Glomerular endothelial cell (primary cell): Measurements from ENCODE around the gene ATP8B2. TPM values are rescaled to one million over a fixed set of nuclear protein-coding genes. Genes with fewer than 3 reads are reported as not detected.
"Not testable (repeated sequence)": the region's sequence is repeated elsewhere in the genome, so short reads cannot be mapped to it uniquely, and the experiment has no call there.

ENCODE experiments used
- DNase-seq: peaks from one replicate; pipeline ENCODE4 v3.0.0-alpha.2; 2011; ENCODE audit warnings: low read depth, low spot score; ENCODE audit errors: extremely low read depth
- total RNA-seq: library from RNA; depleted of rRNA; stranded (reverse); fragments of >200 nt; gene quantifications from 2 replicates; pipeline ENCODE4 v1.2.3, GENCODE V29; 2015

ATP8B2 gene
- total RNA-seq, 1 donor from 2014 or later = 75.4 TPM

DNA sequence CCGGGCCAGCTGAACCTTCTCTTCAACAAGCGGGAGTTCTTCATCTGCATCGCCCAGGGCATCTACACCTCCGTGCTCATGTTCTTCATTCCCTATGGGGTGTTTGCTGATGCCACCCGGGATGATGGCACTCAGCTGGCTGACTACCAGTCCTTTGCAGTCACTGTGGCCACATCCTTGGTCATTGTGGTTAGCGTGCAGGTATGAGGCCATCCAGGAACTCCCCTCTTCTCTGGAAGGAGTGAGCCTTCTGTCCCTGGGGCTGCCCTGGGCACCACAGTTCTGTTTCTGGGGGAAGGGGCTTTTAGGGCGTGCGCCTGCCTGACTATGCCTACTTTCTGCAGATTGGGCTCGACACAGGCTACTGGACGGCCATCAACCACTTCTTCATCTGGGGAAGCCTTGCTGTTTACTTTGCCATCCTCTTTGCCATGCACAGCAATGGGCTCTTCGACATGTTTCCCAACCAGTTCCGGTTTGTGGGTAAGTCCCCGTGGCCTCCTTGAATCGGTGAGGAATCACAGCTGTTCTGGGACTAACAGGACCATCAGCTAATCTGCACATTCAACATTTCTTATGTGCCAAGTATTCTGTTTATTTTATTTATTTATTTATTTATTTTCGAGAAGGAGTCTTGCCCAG is 21.1 kb downstream of the ATP8B2 start:
- DNase-seq = no peak

DNA sequence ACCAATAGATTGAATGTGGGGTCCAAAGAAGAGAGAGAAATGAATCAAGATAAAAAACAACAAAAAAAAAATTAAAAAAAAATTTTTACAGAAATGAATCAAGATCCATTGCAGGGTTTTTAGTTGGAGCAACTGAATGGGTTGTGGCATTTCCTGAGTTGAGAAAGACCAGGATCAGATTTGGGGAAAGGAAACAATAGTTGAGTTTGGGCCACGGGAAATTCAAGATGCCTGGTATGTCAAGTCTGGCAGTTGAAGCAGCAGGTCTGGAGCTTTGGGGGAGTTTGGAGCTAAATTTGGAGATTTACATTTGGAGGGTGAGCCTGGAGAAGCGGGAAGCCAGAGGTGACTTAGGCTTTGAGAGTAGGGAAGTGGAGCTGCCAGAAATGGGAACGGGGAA is 22.6 kb downstream of the ATP8B2 start:
- no peak for DNase-seq

DNA sequence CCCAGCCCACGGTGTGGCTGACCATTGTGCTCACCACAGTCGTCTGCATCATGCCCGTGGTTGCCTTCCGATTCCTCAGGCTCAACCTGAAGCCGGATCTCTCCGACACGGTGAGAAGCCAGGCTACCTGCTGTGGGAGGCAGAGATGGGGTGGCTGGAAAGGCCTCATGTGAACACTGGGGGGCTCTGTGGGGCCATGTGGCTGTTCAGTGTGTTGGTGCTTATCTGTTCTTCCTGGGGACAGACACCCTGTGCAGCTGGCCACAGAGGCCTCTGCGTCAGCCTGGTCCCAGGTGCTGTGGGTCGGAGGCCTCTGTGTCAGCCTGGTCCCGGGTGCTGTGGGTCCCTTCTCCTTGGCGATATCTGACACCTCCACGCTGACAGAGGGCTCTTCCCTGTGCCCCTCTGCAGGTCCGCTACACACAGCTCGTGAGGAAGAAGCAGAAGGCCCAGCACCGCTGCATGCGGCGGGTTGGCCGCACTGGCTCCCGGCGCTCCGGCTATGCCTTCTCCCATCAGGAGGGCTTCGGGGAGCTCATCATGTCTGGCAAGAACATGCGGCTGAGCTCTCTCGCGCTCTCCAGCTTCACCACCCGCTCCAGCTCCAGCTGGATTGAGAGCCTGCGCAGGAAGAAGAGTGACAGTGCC is 23.2 kb downstream of the ATP8B2 start:
- DNase-seq = no peak

DNA sequence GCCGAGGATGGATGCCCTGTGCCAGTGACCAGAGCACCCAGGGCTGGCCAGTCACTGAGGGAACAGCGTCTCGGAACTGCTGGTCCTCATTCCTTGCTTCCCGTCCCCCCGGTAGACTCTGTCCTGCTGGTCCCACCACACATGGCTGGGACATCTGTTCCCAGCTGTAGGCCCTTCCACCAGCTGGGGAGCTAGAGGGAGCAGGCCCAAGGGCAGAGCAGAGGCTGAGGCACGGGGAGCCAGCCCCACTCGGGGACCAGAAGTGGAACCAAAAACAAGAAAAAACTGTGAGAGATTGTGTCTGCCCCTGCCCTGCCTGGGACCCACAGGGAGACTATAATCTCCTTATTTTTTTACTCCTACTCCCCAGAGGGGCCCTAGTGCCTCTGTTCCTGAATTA is 23.8 kb downstream of the ATP8B2 start:
- DNase-seq = no peak

DNA sequence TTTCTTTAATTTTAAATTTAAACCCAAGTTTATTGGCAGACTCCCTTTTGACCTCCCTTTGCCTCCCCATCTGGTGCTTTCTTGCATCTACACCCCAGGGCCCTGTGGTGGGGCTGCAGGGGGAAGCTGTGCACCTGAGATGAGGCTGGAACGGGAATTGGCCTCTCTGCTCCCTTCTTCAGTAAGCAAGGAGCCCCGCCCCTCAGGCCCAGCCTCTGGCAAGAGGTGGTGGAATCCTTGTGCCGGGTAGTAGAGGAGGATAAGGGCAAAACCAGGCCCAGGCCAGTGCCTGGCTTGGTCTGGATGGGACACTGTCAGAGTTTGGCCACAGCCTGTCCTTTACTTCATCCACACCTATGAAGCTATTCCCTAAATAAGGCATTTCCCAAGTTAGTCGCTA is 25.1 kb downstream of the ATP8B2 start:
- no peak for DNase-seq

DNA sequence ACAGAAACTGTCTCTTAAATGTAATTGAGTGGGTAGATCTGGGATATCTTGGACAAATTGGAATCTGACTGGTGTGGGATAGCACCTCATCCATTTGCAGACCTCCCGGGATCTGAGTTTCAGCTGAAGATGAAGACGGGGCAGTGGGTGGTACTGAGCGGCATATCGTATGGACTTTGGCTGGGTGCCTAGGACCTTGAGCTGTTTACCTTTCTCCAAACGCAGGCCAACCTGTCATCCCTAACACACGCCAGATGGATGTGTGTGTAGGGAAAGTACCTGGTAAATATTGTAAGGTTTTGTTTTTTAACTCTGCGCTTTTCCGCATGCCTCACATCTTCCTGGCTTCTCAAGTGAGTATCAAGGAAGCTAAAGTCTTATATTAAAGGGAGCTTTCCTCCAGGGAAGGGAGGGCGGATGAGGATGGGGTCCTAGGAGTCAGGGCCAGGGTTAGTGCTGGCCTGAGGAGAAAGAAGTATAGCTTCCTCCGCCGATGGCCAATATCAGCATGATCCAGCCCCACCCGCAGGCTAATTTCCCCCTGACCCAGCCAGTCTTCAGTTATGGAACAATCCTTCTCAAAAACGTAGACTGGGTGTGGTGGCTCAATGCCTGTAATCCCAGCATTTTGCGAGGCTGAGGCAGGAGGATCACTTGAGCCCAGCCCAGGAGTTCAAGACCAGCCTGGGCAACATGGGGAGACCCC is 26.2 kb downstream of the ATP8B2 start:
- DNase-seq = no peak

DNA sequence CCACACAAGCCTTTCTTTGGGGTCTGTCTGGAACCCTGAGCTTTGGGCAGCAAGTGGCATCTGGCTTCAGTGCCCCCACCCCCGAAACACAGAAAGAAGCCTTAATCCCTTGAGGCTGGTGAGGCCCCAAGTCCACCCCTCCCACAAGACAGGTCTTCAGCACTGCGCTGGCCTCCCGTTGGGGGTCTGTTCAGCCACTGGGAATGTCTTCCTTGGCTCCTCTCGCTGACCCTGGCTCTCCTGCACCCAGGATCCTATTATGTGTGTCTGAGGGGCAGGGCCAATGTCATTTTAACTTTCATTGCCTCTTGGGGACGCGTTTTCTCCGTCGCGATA is 26.9 kb downstream of the ATP8B2 start:
- no peak for DNase-seq

DNA sequence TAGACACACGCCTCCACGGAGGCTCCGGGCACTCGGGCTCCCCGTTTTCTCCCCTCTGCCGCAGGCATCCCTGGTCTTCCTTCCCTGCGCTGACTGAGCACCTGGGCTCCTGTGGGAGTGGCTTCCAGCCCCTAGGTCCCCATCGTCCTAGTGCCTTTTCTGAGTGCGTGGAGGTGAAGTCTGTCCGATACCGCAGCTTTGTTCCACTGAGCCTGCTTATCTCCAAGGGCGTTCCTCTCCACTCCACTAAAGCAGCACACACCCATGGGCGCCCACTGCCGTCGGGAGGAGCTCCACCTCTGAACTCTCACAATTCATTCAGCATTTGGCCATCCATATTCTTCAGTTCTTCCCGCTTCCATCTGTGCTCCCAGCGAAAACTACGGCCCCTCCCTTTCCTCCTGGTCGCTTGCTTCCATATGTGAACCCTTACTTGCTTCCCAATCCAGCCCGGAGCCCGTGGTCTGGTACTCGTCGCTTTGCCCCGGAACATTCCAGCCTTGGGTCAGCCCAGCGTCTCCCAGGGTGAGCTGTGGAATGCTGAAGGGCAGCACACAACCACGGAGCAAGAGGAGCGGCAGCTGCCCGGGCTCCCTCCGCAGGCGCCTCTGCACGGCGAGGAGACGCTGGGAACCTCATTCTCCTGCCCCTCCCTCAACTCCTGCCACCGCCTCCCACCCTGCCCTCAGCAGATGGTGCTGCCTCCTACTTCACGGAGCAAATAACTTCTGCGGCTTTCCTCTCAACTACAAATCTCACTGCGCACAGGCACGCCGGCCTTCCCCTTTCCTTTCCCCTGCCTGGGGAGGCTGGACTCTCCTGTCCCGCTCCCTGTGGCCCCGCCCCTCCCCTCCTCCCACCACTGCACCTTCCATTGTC is 27.5 kb downstream of the ATP8B2 start:
- DNase-seq = no peak

DNA sequence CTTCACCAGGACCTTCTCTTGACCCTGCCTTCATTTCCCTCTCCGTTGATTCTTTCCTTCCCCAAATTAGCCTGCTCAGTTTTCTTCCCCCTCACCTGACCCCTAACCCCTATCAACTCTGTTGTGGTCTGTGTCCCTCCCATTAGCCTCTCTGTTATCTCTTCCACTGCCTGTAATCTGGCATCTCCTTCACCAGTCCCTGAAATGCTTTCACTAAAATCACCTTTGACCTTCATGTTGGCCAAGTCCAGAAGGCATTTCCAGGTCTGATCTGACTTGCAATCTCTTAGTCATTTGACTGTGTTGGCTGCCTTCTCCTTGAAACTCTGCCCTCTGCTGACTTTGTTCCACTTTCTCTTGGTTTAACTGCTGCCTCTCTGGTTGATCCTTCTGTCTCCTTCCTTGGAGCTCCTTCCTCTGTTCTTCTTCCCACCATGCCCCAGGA is 28.2 kb downstream of the ATP8B2 start:
- no peak for DNase-seq

DNA sequence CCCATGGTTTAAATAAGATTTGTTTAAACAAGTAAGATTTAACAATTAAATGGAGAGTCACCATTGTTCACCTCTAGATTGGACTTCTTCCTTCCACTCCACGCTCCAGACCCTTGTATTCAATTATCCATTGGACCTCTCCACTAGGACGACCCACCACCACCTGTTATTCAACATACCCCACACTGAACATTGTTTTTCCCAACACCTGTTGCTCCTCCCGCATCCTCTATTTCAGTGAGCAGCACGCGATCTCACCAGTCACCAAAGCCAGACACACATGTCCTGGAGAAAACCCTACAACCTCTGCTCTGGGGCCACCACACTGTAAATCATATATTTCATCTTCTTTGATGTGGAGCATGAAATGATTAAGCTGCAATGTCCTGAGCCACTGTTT is 28.6 kb downstream of the ATP8B2 start:
- DNase-seq = no peak

DNA sequence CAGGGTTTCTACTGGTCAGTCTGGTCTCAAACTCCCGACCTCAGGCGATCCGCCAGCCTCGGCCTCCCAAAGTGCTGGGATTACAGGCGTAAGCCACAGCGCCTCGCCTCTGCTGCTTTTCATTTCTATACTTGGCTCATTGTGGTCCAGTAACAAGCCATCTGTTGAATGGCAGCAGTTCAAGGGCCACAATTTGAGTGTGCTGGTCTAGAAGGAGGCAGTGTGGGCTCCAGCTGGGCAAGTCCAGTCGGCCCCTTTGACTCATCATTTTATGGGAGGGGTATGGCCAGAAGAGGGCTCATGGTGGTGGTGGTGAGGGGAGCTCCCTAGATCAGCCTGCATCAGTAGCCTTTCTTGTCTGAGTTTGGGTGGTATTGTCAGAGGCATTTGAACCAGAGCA is 33.2 kb downstream of the ATP8B2 start:
- no peak for DNase-seq

DNA sequence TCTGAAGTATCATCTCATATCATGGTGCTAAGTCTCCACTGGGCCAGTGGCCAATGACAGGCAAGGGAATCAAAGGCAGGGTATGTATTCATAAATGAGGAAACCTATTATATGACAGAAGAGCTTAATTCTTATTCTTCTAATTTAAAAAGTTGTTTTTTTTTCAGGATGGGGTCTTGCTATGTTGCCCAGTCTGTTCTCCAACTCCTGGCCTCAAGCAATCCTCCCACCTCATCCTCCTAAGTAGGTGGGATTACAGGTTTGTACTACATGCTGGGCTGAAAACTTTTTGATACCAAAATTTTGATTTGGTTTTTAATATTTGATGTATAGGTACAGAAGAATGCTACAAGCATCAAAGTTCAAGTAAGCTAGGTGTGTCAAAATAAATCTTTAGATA is 35.0 kb downstream of the ATP8B2 start:
- DNase-seq = no peak

DNA sequence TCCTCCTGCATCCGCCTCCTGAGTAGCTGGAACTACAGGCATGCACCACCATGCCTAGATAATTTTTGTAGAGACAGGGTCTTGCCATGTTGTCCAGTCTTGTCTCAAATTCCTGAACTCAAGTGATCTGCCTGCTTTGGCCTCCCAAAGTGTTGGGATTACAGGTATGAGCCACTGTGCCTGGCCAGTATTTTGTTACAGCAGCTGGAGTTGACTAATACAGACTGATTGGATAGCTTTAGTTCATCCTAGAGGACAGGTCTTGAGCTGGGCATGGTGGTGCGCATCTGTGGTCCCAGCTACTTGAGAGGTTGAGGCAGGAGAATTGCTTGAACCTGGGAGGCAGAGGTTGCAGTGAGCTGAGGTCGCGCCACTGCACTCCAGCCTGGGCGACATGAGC is 35.6 kb downstream of the ATP8B2 start:
- DNase-seq = not testable (repeated sequence)

DNA sequence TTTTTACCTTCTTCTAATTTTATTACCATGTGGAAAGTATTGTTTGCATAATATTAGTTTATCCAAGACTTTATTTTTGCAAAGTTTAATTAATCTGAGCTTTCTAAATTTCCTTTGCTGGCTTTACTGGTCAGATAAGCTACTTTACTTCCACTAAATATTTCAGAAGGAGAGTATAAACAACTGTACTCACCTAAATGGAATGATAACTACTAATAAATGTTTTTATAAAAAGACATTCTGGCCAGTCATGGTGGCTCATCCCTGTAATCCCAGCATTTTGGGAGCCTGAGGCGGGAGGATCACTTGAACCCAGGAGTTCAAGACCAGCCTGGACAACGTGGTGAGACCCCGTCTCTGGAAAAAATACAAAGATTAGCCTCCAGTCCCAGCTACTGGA is 36.0 kb downstream of the ATP8B2 start:
- no peak for DNase-seq

DNA sequence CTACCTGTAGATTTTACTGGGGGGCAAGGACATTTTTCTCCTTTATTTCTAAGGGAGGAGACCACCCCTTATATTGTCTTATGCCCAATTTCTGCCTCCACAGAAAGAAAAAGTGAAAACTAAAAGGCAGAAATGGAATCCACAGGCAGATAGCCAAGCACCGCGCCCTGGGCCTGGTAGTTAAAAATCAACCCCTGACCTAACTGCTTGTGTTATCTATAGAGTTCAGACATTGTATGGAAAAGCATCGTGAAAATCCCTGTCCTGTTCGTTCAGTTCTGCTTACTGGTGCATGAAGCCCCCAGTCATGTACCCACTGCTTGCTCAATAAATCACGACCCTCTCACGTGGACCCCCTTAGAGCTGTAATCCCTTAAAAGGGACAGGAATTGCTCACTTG is 46.1 kb downstream of the ATP8B2 start:
- no peak for DNase-seq

DNA sequence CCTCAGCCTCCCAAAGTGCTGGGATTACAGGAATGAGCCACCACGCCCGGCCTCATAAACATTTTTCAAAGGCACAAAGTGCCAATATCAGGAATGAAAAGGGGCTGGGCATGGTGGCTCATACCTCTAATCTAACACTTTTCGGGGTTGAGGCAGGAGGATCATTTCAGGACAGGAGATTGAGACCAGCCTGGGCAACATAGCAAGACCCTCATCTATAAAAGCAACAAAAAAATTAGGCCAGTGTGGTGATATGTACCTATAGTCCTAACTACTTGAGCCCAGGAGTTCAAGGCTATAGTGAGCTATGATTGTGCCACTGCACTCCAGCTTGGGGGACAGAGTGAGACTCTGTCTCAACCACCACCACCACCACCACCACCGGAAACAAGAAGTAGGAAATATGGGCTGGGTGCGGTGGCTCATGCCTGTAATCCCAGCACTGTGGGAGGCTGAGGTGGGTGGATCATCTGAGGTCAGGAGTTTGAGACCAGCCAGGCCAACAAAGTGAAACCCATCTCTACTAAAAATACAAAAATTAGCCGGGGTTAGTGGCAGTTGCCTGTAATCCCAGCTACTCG is 48.5 kb downstream of the ATP8B2 start:
- DNase-seq = not testable (repeated sequence)

DNA sequence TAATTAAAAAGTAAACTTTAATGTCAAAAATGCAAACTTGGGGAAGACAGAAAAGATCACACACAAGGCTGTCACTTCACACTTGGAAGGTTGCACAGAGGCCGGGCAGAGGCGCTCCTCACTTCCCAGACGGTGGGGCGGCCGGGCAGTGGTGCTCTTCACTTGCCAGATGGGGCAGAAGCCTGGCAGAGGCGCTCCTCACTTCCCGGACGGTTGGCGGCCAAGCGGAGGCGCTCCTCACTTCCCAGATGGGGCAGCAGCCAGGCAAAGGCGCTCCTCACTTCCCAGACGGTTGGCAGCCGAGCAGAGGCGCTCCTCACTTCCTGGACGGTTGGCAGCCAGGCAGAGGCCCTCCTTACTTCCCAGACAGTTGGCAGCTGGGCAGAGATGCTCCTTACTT is 54.0 kb downstream of the ATP8B2 start:
- no peak for DNase-seq

DNA sequence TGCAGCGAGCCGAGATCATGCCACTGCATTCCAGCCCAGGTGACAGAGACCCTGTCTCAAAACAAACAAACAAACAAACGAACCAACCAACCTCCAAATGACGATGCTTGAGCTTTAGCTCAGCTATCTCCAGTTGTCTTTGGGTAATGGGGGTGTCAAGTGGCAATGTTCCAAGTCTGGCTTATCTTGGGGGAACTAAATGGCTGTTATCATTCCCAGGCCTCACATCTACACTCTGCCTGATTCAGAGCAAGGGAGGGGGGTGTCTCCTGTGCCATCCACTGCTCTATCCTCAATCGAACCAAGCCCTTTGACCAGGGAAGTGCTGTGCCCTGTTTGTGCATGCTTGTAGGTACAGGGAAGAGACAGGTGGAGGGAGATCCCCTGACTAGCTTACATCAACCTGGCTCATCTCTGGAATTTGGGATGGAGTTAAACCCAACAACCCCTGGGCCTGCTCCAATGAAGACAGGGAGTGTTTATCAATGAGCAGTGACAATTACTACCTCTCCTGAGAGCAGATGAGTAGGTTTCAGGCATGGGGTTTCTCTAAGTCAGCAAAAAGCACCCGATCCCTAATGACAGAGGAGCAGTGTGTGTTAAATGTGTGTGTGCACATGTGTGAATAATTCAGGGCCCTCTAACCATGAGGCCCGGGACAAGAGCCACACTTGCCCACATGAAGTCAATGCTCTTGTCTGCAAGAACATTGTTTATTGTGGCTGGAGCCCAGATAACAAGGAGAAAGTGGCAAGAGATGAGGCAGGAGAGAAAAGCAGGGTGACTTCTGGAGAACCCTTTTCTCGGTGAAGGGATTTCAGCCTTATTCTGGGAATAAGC is 59.5 kb downstream of the ATP8B2 start:
- no peak for DNase-seq

DNA sequence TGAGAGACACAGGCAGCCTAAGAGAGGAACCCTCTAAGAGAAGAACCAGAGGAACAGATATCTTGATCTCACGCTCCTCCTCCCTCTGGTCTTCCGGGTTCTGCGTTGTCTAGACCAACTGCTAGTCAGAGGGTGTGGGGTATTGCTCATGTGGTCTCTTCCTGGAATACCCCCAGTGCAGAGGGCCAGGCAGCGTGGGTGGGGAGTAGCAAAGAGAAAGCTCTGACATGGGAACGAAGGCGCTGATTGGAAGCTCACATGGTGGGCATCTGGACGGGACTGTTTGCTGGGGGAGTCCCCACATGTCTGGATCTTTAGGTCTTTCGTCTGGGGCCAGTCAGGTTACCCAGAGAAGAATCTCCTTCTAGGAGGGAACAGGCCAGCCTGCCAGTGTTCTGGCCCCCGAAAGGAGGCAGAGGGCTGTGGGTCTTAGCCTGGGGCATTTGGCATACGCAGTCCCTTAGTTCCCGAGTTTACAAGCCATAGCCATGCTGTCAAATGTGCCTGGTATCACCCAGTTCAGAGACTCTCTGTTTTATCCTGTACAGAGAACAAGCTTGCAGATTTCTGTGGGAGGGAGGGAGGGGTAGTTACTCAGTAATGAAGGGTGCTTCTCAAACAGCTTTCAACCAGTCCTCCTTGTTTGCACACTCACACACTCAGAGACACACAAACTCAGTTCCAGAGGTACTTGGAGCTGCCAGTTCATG is 61.5 kb downstream of the ATP8B2 start:
- no peak for DNase-seq
